HepG2 (cell line): ENCODE results near the gene SMIM36. TPM values are rescaled to one million over a fixed set of nuclear protein-coding genes. Genes with fewer than 3 reads are reported as not detected.

ENCODE experiments used
- HHEX ChIP-seq: IDR thresholded peaks from 2 replicates; pipeline ENCODE4 v1.6.1; 2016; ENCODE audit warnings: control low read depth
- HNF1A ChIP-seq, 2 experiments: sonication (generic) in 1 of 2; formaldehyde crosslinking in 1 of 2; IDR thresholded peaks; 2 replicates each; pipeline versions ENCODE4 v1.4.0 to v1.6.1; 2016 to 2020; ENCODE audit warnings: borderline replicate concordance in 1 of 2, low read depth in 1 of 2, mild to moderate bottlenecking in 1 of 2, missing genetic modification reagents in 1 of 2
- NR3C1 ChIP-seq: sonication (generic); formaldehyde crosslinking; IDR thresholded peaks from 2 replicates; pipeline ENCODE4 v1.4.0; 2020; ENCODE audit warnings: missing genetic modification reagents
- PHB2 ChIP-seq: fragments of 450-650 bp; IDR thresholded peaks from 2 replicates; pipeline ENCODE4 v1.6.1; 2018; ENCODE audit not compliant: partially characterized antibody
- SIX1 ChIP-seq: sonication (generic); formaldehyde crosslinking; IDR thresholded peaks from 2 replicates; pipeline ENCODE4 v1.4.0; 2020; ENCODE audit warnings: missing genetic modification reagents, borderline replicate concordance
- SRSF4 ChIP-seq: fragments of 200-400 bp; formaldehyde crosslinking; IDR thresholded peaks from one replicate; pipeline ENCODE4 v1.6.1; 2018; ENCODE audit warnings: mild to moderate bottlenecking, low read depth, low read length, moderate library complexity; ENCODE audit not compliant: poor library complexity, severe bottlenecking
- THRA ChIP-seq: sonication (generic); formaldehyde crosslinking; IDR thresholded peaks from 2 replicates; pipeline ENCODE4 v1.4.0; 2020; ENCODE audit warnings: missing genetic modification reagents, borderline replicate concordance
- ZFP82 ChIP-seq: sonication (generic); formaldehyde crosslinking; IDR thresholded peaks from 2 replicates; pipeline ENCODE4 v1.5.1; 2020; ENCODE audit warnings: mild to moderate bottlenecking, missing genetic modification reagents, borderline replicate concordance
- ZNF768 ChIP-seq: sonication (generic); formaldehyde crosslinking; IDR thresholded peaks from 2 replicates; pipeline ENCODE4 v1.4.0; 2020; ENCODE audit warnings: missing genetic modification reagents
- polyA plus RNA-seq, 8 experiments: library from polyadenylated mRNA; depleted of rRNA in 3 of 8; stranded (reverse) in 7 of 8; unstranded in 1 of 8; fragments of >200 nt; fragmentation: Illumina TruSeq in 4 of 8; extraction: Trizol in 4 of 8; gene quantifications; 2 replicates each; pipeline versions ENCODE4 v1.2.1 to v1.2.3, GENCODE V29; 2011 to 2016; ENCODE audit warnings: low read depth in 4 of 8, missing spikeins in 1 of 8, mixed read lengths in 1 of 8; ENCODE audit not compliant: insufficient read depth in 1 of 8
- total RNA-seq, 5 experiments: library from RNA; depleted of rRNA; stranded (reverse); fragments of >200 nt; fragmentation: Illumina TruSeq; extraction: Trizol; gene quantifications; 2 replicates each; pipeline ENCODE4 v1.2.3, GENCODE V29; 2016; ENCODE audit warnings: low read depth in 1 of 5
- TF ChIP-seq, protein P1 (sequence below), 2 experiments: fragments of 450-650 bp in 1 of 2; sonication (generic) in 1 of 2; formaldehyde crosslinking; IDR thresholded peaks; 2 replicates each; pipeline versions ENCODE4 v1.5.0 to v1.8.0; 2020 to 2022; ENCODE audit warnings: mild to moderate bottlenecking in 1 of 2, missing genetic modification reagents in 1 of 2
- TF ChIP-seq, protein P2 (sequence below): sonication (generic); formaldehyde crosslinking; IDR thresholded peaks from 2 replicates; pipeline ENCODE4 v1.4.0; 2020; ENCODE audit warnings: missing genetic modification reagents
- TF ChIP-seq, protein P3 (sequence below): sonication (generic); formaldehyde crosslinking; IDR thresholded peaks from 2 replicates; pipeline ENCODE4 v1.5.0; 2020; ENCODE audit warnings: missing genetic modification reagents
- TF ChIP-seq, protein P4 (sequence below): sonication (generic); formaldehyde crosslinking; IDR thresholded peaks from 2 replicates; pipeline ENCODE4 v1.9.0; 2021; ENCODE audit warnings: missing genetic modification reagents, mild to moderate bottlenecking, borderline replicate concordance
- TF ChIP-seq, protein P5 (sequence below): sonication (generic); formaldehyde crosslinking; IDR thresholded peaks from 2 replicates; pipeline ENCODE4 v1.4.0; 2020; ENCODE audit warnings: missing genetic modification reagents, borderline replicate concordance

The SMIM36 gene
- total and polyA plus RNA-seq, 2 of the 13 experiments (the other 11 are each of a cell fraction or from before 2014, with no cell fraction given), result not detected

- TF ChIP-seq, protein P1, sequence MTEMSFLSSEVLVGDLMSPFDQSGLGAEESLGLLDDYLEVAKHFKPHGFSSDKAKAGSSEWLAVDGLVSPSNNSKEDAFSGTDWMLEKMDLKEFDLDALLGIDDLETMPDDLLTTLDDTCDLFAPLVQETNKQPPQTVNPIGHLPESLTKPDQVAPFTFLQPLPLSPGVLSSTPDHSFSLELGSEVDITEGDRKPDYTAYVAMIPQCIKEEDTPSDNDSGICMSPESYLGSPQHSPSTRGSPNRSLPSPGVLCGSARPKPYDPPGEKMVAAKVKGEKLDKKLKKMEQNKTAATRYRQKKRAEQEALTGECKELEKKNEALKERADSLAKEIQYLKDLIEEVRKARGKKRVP (CRISPR knock-in tag; IDR thresholded peaks at IDR 0.05), result no peak
- TF ChIP-seq, protein P2, sequence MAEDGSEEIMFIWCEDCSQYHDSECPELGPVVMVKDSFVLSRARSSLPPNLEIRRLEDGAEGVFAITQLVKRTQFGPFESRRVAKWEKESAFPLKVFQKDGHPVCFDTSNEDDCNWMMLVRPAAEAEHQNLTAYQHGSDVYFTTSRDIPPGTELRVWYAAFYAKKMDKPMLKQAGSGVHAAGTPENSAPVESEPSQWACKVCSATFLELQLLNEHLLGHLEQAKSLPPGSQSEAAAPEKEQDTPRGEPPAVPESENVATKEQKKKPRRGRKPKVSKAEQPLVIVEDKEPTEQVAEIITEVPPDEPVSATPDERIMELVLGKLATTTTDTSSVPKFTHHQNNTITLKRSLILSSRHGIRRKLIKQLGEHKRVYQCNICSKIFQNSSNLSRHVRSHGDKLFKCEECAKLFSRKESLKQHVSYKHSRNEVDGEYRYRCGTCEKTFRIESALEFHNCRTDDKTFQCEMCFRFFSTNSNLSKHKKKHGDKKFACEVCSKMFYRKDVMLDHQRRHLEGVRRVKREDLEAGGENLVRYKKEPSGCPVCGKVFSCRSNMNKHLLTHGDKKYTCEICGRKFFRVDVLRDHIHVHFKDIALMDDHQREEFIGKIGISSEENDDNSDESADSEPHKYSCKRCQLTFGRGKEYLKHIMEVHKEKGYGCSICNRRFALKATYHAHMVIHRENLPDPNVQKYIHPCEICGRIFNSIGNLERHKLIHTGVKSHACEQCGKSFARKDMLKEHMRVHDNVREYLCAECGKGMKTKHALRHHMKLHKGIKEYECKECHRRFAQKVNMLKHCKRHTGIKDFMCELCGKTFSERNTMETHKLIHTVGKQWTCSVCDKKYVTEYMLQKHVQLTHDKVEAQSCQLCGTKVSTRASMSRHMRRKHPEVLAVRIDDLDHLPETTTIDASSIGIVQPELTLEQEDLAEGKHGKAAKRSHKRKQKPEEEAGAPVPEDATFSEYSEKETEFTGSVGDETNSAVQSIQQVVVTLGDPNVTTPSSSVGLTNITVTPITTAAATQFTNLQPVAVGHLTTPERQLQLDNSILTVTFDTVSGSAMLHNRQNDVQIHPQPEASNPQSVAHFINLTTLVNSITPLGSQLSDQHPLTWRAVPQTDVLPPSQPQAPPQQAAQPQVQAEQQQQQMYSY (CRISPR knock-in tag), result 0 out of 2 replicates have a peak, but pooled peaks have one; percentile 15
- no peak for TF ChIP-seq SRSF4
- 0 out of 2 replicates have a peak, but pooled peaks have one; percentile 15 for TF ChIP-seq SIX1 (CRISPR knock-in tag)
- no peak for TF ChIP-seq HHEX (CRISPR knock-in tag)
- TF ChIP-seq, protein P3, sequence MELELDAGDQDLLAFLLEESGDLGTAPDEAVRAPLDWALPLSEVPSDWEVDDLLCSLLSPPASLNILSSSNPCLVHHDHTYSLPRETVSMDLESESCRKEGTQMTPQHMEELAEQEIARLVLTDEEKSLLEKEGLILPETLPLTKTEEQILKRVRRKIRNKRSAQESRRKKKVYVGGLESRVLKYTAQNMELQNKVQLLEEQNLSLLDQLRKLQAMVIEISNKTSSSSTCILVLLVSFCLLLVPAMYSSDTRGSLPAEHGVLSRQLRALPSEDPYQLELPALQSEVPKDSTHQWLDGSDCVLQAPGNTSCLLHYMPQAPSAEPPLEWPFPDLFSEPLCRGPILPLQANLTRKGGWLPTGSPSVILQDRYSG (CRISPR knock-in tag), result no peak
- TF ChIP-seq THRA, result peak; percentile 23; the same call in 1 of the 2 replicates
- TF ChIP-seq, protein P4, sequence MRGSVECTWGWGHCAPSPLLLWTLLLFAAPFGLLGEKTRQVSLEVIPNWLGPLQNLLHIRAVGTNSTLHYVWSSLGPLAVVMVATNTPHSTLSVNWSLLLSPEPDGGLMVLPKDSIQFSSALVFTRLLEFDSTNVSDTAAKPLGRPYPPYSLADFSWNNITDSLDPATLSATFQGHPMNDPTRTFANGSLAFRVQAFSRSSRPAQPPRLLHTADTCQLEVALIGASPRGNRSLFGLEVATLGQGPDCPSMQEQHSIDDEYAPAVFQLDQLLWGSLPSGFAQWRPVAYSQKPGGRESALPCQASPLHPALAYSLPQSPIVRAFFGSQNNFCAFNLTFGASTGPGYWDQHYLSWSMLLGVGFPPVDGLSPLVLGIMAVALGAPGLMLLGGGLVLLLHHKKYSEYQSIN (CRISPR knock-in tag), result no peak
- TF ChIP-seq PHB2, result no peak
- no peak for TF ChIP-seq NR3C1 (CRISPR knock-in tag)
- TF ChIP-seq, protein P5, sequence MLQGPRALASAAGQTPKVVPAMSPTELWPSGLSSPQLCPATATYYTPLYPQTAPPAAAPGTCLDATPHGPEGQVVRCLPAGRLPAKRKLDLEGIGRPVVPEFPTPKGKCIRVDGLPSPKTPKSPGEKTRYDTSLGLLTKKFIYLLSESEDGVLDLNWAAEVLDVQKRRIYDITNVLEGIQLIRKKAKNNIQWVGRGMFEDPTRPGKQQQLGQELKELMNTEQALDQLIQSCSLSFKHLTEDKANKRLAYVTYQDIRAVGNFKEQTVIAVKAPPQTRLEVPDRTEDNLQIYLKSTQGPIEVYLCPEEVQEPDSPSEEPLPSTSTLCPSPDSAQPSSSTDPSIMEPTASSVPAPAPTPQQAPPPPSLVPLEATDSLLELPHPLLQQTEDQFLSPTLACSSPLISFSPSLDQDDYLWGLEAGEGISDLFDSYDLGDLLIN (CRISPR knock-in tag), result peak; percentile 21; the same call in 1 of the 2 replicates
- TF ChIP-seq ZNF768 (CRISPR knock-in tag), result 0 out of 2 replicates have a peak, but pooled peaks have one; percentile 17
- TF ChIP-seq ZFP82 (CRISPR knock-in tag), result 0 out of 2 replicates have a peak, but pooled peaks have one; percentile 62
- no peak for TF ChIP-seq HNF1A (IDR thresholded peaks at IDR 0.05; ENCODE audit: low read depth)
- no peak for TF ChIP-seq HNF1A (CRISPR knock-in tag; IDR thresholded peaks at IDR 0.05; ENCODE audit: borderline replicate concordance)
Measured at GRCh38 chr17:55420776-55421178, 90.5 kb downstream of the SMIM36 start (continued).
